Kidney (tissue), 14 donors: ENCODE data around the gene GNB1. TPM values are rescaled to one million over a fixed set of nuclear protein-coding genes. Genes with fewer than 3 reads are reported as not detected.

Source experiments
- DNase-seq, 5 donors: peaks; one replicate each; pipeline ENCODE4 v3.0.0-alpha.2; 2013 to 2020
- FAIRE-seq: peaks from 2 replicates; lab custom pipeline; 2012; peaks lifted over from hg19 to GRCh38; lab: Jason Lieb, UNC
- H3K27ac ChIP-seq, 2 donors: one replicate each; pipeline ENCODE4 v1.7.0; 2013; ENCODE audit warnings: low read depth in 2 of 2, low read length in 2 of 2, inconsistent platforms in 1 of 2
- H3K27me3 ChIP-seq: one replicate; pipeline ENCODE4 v1.7.1; 2013; ENCODE audit warnings: low read length, inconsistent platforms; ENCODE audit not compliant: control insufficient read depth, insufficient read depth
- H3K36me3 ChIP-seq, 3 donors: one replicate each; pipeline versions ENCODE4 v1.7.0 to v1.7.1; 2013; ENCODE audit warnings: low read length in 3 of 3, control low read depth in 1 of 3, inconsistent platforms in 1 of 3; ENCODE audit not compliant: insufficient read depth in 3 of 3, control insufficient read depth in 2 of 3
- H3K4me1 ChIP-seq, 3 donors: one replicate each; pipeline versions ENCODE4 v1.7.0 to v1.7.1; 2013; ENCODE audit warnings: low read length in 3 of 3, inconsistent platforms in 1 of 3, low read depth in 1 of 3; ENCODE audit not compliant: control insufficient read depth in 2 of 3, insufficient read depth in 2 of 3
- H3K4me3 ChIP-seq, 3 donors: one replicate each; pipeline versions ENCODE4 v1.7.0 to v1.8.1; 2013; ENCODE audit warnings: low read length in 3 of 3, control low read depth in 1 of 3, inconsistent platforms in 1 of 3
- H3K9ac ChIP-seq, 3 donors: one replicate each; pipeline versions ENCODE4 v1.7.0 to v1.7.1; 2013; ENCODE audit warnings: low read length in 3 of 3, control low read depth in 1 of 3, inconsistent platforms in 1 of 3
- H3K9me3 ChIP-seq, 3 donors: one replicate each; pipeline versions ENCODE4 v1.7.0 to v1.7.1; 2013; ENCODE audit warnings: low read length in 3 of 3, control low read depth in 1 of 3, inconsistent platforms in 1 of 3; ENCODE audit not compliant: control insufficient read depth in 2 of 3, insufficient read depth in 1 of 3
- CTCF ChIP-seq: IDR thresholded peaks from 3 replicates; pipeline ENCODE4 v1.5.1; 2012; ENCODE audit warnings: mild to moderate bottlenecking, moderate library complexity, borderline replicate concordance; ENCODE audit not compliant: insufficient read depth; ENCODE audit errors: extremely low read depth
- intact Hi-C: fragments of 100-400 bp; cut with DNase I; formaldehyde crosslinking; loops from one replicate; pipeline ENCODE4 v1.11.1; 2022
- polyA plus RNA-seq: library from polyadenylated mRNA; stranded (reverse); fragments of 350-450 nt; fragmentation: Illumina TruSeq; extraction: RNeasy Lipid Tissue Mini Kit (QIAGEN cat#74804); gene quantifications from one replicate; pipeline ENCODE4 v1.2.3, GENCODE V29; 2014; ENCODE audit warnings: low read depth, low replicate concordance; ENCODE audit not compliant: insufficient read depth
- total RNA-seq: library from RNA; stranded (reverse); fragmentation: NEBNext Ultra II Directional; extraction: Animal tissue kit (Norgen Biotek cat#: 25700); gene quantifications from one replicate; pipeline ENCODE4 v1.2.1, GENCODE V29; 2021
- donor health status: control.
- donor health status: control.
- donor health status: control.
- donor health status: control.
- donor health status: control.
- donor health status: DM: yes; HTN: yes; CAD: no.
- donor health status: Normal renal cell carcinoma (clear cell type).

Gene GNB1
- total and polyA plus RNA-seq, 2 donors from 2014 or later = 144 to 347 TPM

GRCh38 chr1:1827089-1827848, 63.6 kb downstream of the GNB1 start:
- Histone ChIP-seq H3K27ac (no peak overlapping the region), H3K36me3 (peaks cover 3 to 14% (median 4%) of the 10 kb centered on the region in 3 donors), H3K9me3 (no peaks in the 10 kb centered on the region), H3K4me3 (no peak overlapping the region), H3K9ac (no peak overlapping the region), H3K27me3 (no peaks in the 10 kb centered on the region), H3K4me1 (peaks cover 0 to 4% (median 2%) of the 10 kb centered on the region in 3 donors)
- intact Hi-C loops = no loop called here
- FAIRE-seq = no peak
- peak in 1 of 5 donors; percentile 24 for DNase-seq
- TF ChIP-seq CTCF = no peak

- H3K9ac ChIP-seq = no peak overlapping the region
- H3K9me3 ChIP-seq = no peaks in the 10 kb centered on the region
- FAIRE-seq = no peak
- no peak for TF ChIP-seq CTCF
- peaks cover 0 to 4% (median 2%) of the 10 kb centered on the region in 3 donors for H3K4me1 ChIP-seq
- intact Hi-C loops = no loop called here
- H3K27me3 ChIP-seq = no peaks in the 10 kb centered on the region
- peaks cover 3 to 17% (median 4%) of the 10 kb centered on the region in 3 donors for H3K36me3 ChIP-seq
- no peak overlapping the region for H3K27ac ChIP-seq
- DNase-seq = no peak
- H3K4me3 ChIP-seq = no peak overlapping the region
Observed at GRCh38 chr1:1826356-1827088, 64.4 kb downstream of the GNB1 start.

- Histone ChIP-seq H3K27ac (no peak overlapping the region), H3K9ac (no peak overlapping the region), H3K36me3 (peaks cover 3 to 20% (median 4%) of the 10 kb centered on the region in 3 donors), H3K4me1 (peaks cover 0 to 4% (median 2%) of the 10 kb centered on the region in 3 donors), H3K27me3 (no peaks in the 10 kb centered on the region), H3K9me3 (no peaks in the 10 kb centered on the region), H3K4me3 (no peak overlapping the region)
- no peak for TF ChIP-seq CTCF
- DNase-seq (no peak), FAIRE-seq (no peak)
- intact Hi-C loops = no loop called here
Observed at GRCh38 chr1:1825217-1825616, 65.7 kb downstream of the GNB1 start.
